ENCODE results near the gene CETN1.

The CETN1 gene

DNA sequence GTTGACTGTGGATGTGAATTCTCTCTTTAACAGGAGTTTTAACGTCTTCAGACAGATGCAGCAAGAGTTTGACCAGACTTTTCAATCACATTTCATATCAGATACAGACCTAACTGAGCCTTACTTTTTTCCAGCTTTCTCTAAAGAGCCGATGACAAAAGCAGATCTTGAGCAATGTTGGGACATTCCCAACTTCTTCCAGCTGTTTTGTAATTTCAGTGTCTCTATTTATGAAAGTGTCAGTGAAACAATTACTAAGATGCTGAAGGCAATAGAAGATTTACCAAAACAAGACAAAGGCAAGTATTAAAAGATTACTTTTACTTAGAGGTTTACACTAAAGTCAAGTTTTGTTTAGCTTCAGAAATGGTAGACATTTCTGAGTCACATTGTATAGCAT lies 47.1 kb downstream of the CETN1 start:
- no peak for DNase-seq

DNA sequence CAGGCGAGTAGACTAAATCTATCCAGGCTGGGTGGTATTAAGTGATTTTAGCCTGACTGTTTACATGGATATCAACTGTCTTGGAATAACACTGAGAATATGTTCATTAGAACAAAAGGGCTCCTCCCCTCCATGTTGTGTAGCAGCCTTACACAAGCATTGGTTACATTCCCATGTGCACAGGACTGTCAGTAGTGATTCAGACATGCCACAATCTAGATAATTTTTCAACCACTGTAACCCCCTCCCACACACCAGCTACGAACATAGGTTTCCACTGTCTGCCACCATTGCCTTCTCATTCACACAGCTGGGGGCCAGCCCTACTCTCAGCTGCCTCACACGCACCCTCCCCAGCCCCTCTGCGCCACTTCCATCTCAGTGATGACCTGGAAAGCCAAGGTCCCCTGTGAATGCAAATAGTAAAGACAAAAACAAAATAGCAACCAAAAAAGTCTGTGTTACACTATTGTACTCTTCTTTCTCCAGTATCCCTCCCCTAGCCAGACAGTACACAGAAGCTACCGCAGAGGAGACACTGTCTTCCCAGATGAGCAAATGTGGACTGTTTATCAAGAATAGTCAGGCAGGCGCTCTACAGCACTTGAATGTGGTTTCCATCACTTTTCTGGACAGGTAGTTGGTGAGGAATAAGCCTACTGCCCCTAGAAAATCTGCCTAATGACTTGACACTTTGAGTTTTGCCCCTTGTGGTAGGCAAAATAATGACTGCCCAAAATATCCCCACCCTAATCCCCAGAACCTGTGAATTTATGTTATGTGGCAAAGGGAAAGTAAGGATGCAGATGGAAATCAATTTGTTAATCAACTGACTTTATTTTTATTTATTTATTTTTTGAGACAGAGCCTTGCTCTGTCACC lies 49.3 kb downstream of the CETN1 start:
- no peak for DNase-seq

- no peak for DNase-seq
These were observed 51.4 kb downstream of the CETN1 start for GRCh38 chr18:631560-631959.
